Omental fat pad (tissue), 4 donors: Measurements from ENCODE around the gene PLCH1. TPM values are rescaled to one million over a fixed set of nuclear protein-coding genes. Genes with fewer than 3 reads are reported as not detected.
"Not testable (repeated sequence)": the region's sequence is repeated elsewhere in the genome, so short reads cannot be mapped to it uniquely, and the experiment has no call there.

Source experiments
- ATAC-seq: fragments of 150-250 bp; one replicate; pipeline ENCODE4 v1.9.1; 2016; ENCODE audit warnings: mild to moderate bottlenecking, moderate library complexity; ENCODE audit not compliant: low FRiP score
- DNase-seq: peaks from one replicate; pipeline ENCODE4 v3.0.0-alpha.2; 2019; ENCODE audit warnings: low spot score
- total RNA-seq, 4 donors: library from RNA; depleted of rRNA; stranded (reverse); fragments of >200 nt; gene quantifications; one replicate each; pipeline ENCODE4 v1.1.0, GENCODE V29; 2016
- TF ChIP-seq, protein P1 (sequence below), 3 donors: fragments of 450-650 bp; IDR thresholded peaks; one replicate each; pipeline ENCODE4 v1.5.1; 2016 to 2017; ENCODE audit warnings: antibody characterized with exemption in 3 of 3, mild to moderate bottlenecking in 3 of 3, moderate library complexity in 2 of 3

Gene PLCH1
- total RNA-seq, 4 donors from 2014 or later: 0.12 to 3.2 (median 0.23) TPM

DNA sequence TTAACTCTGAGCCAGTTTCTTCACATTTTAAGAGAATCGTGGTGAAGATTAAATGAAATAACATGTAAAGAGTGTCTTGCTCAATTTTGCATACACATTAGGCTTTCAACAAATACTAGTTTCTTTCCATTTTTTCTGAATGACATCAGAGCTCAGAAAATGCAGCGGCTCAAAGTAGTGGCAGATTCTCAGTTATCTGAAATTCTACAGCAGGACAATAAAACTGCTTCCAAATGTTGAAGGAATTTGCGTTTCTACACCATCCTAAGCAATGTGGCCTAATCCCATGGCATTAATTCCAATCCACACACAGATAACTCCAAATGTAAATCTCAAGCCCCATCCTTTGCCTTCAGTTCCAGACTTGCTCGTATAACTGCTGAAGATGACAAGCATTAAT lies 115.8 kb downstream of the PLCH1 start:
- TF ChIP-seq, protein P1, sequence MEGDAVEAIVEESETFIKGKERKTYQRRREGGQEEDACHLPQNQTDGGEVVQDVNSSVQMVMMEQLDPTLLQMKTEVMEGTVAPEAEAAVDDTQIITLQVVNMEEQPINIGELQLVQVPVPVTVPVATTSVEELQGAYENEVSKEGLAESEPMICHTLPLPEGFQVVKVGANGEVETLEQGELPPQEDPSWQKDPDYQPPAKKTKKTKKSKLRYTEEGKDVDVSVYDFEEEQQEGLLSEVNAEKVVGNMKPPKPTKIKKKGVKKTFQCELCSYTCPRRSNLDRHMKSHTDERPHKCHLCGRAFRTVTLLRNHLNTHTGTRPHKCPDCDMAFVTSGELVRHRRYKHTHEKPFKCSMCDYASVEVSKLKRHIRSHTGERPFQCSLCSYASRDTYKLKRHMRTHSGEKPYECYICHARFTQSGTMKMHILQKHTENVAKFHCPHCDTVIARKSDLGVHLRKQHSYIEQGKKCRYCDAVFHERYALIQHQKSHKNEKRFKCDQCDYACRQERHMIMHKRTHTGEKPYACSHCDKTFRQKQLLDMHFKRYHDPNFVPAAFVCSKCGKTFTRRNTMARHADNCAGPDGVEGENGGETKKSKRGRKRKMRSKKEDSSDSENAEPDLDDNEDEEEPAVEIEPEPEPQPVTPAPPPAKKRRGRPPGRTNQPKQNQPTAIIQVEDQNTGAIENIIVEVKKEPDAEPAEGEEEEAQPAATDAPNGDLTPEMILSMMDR (IDR thresholded peaks at IDR 0.05): no peak
- ATAC-seq (no peak), DNase-seq (no peak)

DNA sequence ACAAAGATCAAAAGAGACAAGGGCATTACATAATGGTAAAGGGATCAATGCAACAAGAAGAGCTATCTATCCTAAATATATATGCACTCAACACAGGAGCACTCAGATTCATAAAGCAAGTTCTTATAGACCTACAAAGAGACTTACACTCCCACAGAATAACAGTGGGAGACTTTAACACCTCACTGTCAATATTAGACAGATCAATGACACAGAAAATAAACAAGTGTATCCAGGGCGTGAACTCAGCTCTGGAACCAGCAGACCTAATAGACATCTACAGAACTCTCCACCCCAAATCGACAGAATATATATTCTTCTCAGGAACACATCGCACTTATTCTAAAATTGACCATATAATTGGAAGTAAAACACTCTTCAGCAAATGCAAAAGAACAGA lies 122.2 kb downstream of the PLCH1 start:
- not testable (repeated sequence) for ATAC-seq, DNase-seq

DNA sequence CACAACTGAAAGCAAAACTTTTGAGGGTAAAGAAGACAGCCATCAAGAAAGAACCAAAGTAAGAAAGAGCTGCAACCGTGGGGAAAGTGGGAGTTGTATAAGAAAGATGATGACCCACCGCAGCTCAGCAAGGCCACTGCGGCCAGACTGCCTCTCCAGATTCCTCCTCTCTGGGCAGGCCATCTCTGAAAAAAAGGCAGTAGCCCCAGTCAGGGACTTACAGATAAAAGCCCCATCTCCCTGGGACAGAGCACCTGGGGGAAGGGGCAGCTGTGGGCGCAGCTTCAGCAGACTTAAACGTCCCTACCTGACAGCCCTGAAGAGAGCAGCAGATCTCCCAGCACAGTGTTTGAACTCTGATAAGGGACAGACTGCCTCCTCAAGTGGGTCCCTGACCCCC lies 124.3 kb downstream of the PLCH1 start:
- ATAC-seq, DNase-seq: not testable (repeated sequence)

DNA sequence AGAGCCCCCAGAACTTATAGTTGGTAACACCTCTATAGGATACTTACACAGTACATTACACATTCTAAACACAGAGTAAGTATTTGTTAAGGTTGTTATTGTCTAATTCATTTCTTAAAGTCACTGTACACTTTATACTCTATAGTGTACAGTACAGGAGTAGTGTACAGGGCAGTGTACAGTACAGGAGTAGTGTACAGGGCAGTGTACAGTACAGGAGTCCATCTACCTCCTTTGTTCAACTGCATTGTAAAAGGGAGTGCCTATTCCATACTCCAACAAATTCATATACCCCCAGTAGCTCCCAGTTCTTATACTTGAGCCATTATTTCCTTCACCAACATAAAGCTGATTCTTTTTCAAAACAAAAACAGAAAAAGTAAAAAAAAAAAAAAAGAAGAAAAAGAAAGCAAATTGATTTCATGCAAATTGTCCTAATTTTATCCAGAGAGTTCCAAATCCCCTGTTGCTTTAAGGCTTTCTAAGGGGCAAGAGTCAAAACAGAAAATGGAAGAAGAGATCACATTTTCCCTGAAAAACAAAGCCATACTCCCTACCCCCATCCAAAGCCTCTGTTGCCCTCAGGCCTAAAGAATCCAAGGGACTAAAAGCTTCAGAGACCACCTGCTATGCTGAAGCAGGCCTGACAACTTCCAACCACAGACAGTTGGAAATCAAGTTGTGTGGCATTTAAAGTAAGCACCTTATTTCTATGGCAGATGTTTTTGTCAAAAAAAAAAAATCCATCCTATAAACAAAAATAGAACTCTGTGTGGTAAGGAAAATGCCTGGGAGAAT lies 125.6 kb downstream of the PLCH1 start:
- TF ChIP-seq, protein P1 (IDR thresholded peaks at IDR 0.05): no peak
- DNase-seq: no peak
- ATAC-seq: no peak

DNA sequence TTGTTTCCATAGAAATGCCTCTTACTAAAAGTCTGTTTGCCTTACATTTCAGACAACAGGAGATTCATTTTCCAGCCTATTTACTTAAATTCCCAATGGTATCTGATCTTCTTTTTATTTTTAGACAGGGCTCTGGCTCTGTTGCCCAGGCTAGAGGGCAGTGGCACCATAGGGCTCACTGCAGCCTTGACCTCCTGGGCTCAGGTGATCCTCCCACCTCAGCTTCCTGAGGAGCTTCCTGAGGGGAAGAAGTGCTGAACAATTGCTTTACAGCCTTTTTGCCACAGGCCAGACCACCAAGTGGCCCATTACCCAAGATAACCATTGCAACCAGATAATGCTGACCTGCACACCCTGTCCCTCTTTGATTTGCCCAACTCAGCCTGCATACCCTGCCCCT lies 126.3 kb downstream of the PLCH1 start:
- TF ChIP-seq, protein P1 (IDR thresholded peaks at IDR 0.05): no peak
- DNase-seq (no peak), ATAC-seq (no peak)

DNA sequence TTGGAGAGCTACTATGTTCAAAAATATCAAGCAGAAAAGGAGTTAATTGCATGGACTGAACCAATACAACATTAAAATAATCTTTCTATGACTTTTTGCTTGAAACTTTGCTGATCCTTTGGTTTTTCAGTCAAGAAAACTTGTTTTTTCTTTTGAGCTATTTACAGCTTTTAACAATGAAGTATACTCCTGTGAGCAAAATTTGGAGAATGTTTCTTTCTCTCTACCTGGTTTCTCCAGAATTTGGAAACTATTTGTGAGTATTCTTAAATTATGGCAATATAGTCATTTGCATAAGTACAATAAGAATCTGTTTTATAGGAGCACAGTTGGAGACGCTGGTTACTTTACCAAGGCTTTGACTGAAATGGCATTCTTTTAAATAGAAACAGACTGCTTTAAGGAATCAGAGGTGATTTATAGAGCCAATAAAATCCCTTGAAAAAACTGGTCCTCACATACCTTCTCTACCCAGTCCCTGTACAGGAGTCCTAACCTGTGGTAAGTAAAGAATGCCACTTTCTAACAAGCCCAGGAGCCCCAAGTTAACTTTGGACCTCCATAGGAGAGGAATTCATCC lies 127.4 kb downstream of the PLCH1 start:
- no peak for ATAC-seq
- DNase-seq: no peak
- TF ChIP-seq, protein P1 (IDR thresholded peaks at IDR 0.05): no peak

DNA sequence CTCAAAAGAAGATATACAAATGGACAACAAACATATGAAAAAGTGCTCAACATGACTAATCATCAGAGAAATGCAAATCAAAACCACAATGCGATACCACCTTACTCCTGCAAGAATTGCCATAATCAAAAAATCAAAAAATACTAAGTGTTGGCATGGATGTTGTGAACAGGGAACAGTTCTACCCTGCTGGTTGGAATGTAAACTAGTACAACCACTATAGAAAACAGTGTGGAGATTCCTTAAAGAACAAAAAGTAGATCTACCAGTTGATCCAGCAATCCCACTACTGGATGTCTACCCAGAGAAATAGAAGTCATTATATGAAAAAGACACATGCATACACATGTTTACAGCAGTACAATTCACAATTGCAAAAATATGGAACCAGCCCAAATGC lies 129.7 kb downstream of the PLCH1 start:
- not testable (repeated sequence) for DNase-seq, ATAC-seq

DNA sequence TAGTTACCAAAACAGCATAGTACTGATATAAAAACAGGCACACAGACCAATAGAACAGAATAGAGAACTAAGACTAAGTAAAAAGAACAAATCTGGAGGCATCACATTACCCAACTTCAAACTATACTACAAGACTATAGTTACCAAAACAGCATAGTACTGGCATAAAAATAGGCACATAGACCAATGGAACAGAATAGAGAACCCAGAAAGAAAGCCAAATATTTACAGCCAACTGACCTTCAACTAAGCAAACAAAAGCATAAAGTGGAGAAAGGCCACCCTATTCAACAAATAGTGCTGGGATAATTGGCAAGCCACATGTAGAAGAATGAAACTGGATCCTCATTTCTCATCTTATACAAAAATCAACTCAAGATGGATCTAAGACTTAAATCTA lies 130.5 kb downstream of the PLCH1 start:
- DNase-seq, ATAC-seq: not testable (repeated sequence)

DNA sequence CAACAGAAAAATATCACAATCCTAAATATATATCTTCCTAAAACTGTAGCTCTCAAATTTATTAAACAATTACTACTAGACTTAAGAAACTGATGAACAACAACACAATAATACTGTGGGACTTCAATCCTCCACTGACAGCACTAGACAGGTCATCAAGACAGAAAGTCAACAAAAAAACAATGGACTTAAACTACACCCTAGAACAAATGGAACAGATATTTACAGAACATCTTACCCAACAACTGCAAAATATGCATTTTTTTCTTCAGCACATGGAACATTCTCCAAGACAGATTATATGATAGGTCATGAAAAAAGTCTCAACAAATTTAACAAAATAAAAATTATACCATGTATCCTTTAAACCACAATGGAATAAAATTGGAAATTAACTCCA lies 133.4 kb downstream of the PLCH1 start:
- TF ChIP-seq, protein P1 (IDR thresholded peaks at IDR 0.05): no peak

More for the DNA sequence above, 133.4 kb downstream of the PLCH1 start:
- no peak for ATAC-seq
- DNase-seq: no peak
